Measurements from ENCODE around the gene APBB1.

DNA sequence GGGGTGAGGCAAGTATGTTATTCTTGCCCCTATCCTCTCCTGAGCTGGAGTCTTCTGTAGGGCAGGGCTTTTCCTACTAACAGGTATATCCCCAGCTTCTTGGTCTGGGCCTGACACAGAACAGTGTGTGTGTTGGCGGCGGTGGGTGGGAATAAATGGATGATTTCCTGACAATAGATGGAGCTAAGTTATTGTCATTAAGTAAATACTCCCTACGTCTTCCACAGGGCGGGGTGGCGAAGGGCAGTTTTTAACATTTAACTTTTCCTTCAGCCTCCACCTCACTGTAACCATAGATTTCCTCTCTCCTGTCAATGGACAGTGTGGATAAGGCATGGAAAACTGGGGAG, 40.3 kb downstream of the APBB1 start:
- TF ChIP-seq EP300 (IDR thresholded peaks at IDR 0.05) (no peak), POLR2AphosphoS5 (IDR thresholded peaks at IDR 0.05) (no peak), POLR2A (IDR thresholded peaks at IDR 0.05) (no peak)
- TF ChIP-seq, protein P1, sequence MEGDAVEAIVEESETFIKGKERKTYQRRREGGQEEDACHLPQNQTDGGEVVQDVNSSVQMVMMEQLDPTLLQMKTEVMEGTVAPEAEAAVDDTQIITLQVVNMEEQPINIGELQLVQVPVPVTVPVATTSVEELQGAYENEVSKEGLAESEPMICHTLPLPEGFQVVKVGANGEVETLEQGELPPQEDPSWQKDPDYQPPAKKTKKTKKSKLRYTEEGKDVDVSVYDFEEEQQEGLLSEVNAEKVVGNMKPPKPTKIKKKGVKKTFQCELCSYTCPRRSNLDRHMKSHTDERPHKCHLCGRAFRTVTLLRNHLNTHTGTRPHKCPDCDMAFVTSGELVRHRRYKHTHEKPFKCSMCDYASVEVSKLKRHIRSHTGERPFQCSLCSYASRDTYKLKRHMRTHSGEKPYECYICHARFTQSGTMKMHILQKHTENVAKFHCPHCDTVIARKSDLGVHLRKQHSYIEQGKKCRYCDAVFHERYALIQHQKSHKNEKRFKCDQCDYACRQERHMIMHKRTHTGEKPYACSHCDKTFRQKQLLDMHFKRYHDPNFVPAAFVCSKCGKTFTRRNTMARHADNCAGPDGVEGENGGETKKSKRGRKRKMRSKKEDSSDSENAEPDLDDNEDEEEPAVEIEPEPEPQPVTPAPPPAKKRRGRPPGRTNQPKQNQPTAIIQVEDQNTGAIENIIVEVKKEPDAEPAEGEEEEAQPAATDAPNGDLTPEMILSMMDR (IDR thresholded peaks at IDR 0.05), result no peak
